Embryonic facial prominence (tissue), 1 donor: Measurements from ENCODE around the gene ERN1.

Experiments
- DNase-seq: peaks from one replicate; pipeline ENCODE4 v3.0.0-alpha.2; 2016; ENCODE audit errors: extremely low spot score

ERN1 gene

GRCh38 chr17:64110379-64111152 lies 19.4 kb downstream of the ERN1 start:
- DNase-seq = no peak

DNA sequence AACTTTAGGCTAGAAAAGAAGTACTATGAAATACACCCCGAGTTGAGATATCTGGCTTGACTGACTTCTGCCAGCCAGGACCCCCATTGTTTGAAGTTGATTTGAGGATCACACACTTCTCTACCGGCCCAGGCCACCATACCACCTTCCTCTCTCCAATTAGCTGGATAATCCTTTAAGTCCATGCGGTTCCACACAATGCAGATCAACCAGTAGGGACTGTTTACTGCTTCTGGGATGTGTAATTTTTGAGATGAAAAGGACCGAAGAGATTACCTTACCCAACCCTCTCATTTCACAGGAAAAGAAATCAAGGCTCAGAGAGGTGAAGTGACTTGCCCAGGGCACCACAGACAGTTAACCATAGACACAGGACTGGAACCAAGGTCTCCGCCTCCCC lies 20.5 kb downstream of the ERN1 start:
- DNase-seq = no peak

DNA sequence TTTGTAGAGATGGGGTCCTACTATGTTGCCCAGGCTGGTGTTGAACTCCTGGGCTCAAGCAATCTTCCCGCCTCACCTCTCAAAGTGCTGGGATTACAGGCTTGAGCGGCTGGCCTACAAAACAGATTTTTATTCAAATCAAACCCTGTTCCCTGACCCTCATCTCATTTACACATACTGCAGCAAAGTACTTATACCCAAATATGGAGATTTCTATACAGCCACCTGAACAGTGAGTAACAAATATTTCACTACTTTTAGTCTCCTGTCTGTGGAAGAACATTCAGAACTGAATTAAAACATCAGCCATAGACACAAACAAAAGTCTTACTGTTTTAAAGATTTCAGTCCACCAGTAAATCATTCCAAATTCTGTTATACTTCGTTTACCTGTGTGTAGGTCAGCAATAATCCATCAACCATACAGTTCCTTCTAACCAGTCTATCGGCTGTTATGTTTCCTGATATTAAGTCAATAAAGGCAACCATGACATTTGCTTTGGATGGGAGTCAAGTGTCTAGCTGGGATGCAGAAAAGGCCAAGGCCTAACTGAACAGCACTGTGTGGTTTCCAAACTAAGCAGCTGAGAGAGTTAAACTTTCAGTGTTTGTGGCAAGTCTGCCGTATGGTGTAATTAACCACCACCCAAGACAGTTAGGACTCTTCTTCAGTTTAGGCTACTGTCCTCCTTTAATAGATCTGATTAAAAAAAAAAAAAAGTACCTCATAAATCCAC lies 22.3 kb downstream of the ERN1 start:
- no peak for DNase-seq

DNA sequence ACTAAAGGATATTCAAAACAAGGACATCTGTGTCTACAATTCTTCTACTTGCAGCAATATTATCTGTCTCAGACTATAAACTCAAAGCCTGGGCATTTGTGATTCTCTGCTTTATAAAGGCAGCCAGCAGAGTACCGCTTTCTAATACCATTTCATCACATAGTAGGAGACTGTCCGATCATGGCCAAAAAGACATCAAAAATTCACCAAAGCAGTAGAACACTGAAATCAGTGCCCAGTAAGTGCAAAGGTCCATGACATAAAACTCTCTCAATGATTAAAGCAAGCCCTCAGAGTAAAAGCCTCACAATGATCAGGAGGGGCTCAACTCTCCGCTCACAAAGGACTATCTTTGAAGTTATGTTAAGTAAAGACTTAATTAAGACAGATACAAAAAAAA lies 23.0 kb downstream of the ERN1 start:
- no peak for DNase-seq

DNA sequence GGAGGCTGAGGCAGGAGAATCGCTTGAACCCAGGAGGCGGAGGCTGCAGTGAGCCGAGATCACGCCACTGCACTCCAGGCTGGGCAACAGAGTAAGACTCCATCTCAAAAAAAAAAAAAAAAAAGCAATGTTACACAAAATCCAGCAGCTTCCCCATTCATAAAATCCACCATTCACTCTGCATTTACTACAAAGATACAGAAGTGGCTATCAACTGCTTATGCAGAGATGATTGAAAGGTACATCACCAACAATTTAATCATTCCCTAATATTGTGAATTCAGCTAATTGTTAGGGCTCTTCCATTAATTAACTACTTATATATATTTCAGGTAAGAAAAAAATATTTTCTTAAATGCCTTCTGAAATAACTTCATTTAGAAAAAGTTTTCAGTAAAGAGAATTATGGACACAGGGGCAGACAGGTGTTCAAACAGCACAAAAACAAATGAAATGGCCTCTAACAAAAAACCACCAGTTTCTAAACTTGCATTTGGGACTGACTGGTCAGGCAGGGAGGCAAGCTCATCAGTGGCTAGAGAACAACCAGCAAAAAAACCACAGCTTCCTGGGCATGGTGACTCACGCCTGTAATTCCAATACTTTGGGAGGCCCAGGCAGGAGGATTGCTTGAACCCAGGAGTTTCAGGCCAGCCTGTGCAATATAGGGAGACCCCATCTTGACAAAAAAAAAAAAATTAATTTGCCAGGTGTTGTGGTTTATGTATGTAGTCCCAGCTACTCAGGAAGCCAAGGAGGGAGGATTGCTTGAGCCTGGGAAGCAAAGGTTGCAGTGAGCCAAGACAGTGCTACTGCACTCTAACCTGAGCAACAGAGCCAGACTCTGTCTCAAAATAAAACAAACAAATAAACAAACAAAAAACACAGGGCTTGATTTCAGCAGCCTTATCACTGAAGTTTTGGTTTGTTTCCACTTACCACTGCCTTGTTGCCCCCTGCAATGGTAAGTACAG lies 26.3 kb downstream of the ERN1 start:
- DNase-seq = no peak

DNA sequence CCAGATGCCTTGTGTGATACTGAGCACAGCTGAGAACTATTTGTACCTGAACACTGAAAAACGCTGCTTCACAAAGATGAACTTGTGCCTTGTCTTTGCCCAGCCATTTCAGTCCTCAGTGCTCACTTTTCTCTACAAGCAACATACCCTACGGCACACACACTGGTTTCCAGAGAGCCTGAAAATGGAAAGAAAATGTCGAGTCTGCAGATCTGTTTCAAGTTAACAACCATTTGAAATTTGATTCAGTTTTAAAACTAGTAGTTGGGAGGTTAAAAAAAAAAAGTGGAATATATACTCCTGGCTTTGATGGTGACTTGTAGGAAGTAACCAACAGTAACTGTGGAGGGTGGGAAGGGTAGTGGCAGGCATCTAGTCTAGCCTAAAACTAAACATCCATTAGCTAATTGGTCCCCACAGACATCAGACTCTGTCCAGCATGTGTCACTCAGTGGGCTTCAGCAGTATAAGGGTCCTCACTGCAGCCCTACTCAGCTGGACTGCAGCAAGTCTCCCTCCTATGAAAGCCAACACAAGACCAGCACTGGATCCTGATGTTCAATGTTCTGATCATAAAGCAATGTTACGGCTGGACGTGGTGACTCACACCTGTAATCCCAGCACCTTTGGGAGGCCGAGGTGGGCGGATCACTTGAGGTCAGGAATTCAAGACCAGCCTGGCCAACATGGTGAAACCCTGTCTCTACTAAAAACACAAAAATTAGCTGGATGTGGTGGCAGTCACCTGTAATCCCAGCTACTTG lies 27.1 kb downstream of the ERN1 start:
- no peak for DNase-seq

- DNase-seq = no peak
These were observed 30.4 kb downstream of the ERN1 start for GRCh38 chr17:64099543-64099942.

- no peak for DNase-seq
These were observed 32.6 kb downstream of the ERN1 start for GRCh38 chr17:64097196-64097936.

- no peak for DNase-seq
These were observed 33.9 kb downstream of the ERN1 start for GRCh38 chr17:64096037-64096436.

- no peak for DNase-seq
These were observed 34.6 kb downstream of the ERN1 start for GRCh38 chr17:64095144-64095882.

DNA sequence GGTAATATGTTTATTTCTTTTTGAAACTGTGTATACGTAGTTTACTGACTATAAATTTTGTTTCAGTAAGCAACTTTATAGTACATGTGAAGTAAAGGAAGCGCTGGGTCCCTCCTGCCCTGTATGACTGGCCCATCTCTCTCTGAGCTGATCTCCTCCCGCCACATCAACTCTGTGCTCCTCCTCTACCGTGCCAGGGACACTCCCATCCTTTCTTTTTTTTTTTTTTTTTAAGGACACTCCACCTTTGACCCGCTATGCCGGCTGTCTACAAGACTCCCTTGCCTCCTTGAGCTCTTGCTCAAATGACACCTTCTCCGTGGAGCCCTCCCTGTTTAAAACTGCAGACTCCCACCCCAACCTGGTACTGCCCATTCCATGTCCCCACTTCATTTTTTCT lies 35.5 kb downstream of the ERN1 start:
- no peak for DNase-seq

DNA sequence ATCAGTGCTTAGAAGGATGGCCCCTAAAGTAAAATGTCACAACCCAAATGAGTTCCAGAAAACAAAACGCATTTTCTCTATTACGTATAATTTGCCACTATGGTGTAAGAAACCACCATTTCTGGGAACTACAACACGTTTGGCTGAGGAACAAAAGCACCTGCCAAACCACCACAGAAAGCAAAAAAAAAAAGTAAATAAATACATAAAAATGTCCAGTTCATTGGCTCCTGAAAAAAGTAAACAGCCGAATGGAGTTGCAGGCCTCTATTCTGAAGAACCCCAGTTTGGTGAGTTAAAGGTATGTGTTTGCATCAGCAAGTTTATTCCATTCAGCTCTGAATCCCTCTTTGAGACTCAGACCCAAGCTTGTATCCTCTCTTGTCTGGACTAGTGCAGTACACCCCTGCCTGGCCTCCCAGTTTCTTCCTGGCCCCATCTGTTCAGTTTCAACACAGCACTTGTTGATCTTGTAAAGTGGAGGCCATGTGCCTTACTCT lies 36.9 kb downstream of the ERN1 start:
- DNase-seq = no peak

- no peak for DNase-seq
These were observed 37.8 kb downstream of the ERN1 start for GRCh38 chr17:64092113-64092512.

GRCh38 chr17:64091571-64091970 lies 38.4 kb downstream of the ERN1 start:
- no peak for DNase-seq

GRCh38 chr17:64091116-64091515 lies 38.8 kb downstream of the ERN1 start:
- no peak for DNase-seq

GRCh38 chr17:64090144-64090543 lies 39.8 kb downstream of the ERN1 start:
- no peak for DNase-seq

- DNase-seq = no peak
These were observed 42.5 kb downstream of the ERN1 start for GRCh38 chr17:64087252-64088005.

DNA sequence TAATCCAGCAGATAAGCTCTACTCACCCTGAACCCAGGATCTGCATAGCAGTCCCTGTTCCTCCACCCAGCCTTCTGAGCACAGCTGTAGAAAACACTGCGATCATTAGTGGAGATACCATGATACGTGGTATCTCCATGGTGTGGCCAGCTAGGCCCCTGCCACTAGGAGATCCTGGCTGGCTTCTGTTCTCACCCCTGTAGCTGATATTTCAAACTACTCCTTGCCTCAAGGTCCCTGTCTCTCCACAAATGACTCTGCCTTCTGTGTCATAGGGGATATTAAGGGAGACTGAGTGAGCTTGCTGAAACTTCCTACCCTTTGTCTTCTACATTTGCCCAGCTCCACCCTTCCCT lies 44.3 kb downstream of the ERN1 start:
- DNase-seq = no peak
